GM23338 (cell line): ENCODE data around the gene CDH20. TPM values are rescaled to one million over a fixed set of nuclear protein-coding genes. Genes with fewer than 3 reads are reported as not detected.

Source experiments
- ATAC-seq: fragments of 200-7000 bp; cut with Tn5 transposase; 3 replicates; pipeline ENCODE4 v1.9.1; 2020
- DNase-seq: peaks from one replicate; pipeline ENCODE4 v3.0.0-alpha.2; 2015; ENCODE audit warnings: low spot score
- H2AFZ ChIP-seq: fragments of 200-600 bp; sonication (generic); 2 replicates; pipeline ENCODE4 v1.8.0; 2016; ENCODE audit warnings: antibody characterized with exemption, mild to moderate bottlenecking, moderate library complexity
- H3F3A ChIP-seq: fragments of 200-600 bp; sonication (generic); replicated peaks from 2 replicates; pipeline ENCODE4 v1.8.0; 2017; ENCODE audit warnings: antibody characterized with exemption, mixed run types, low read depth
- H3K27ac ChIP-seq: fragments of 200-600 bp; sonication (generic); 2 replicates; pipeline ENCODE4 v1.6.1; 2016; ENCODE audit warnings: low read depth
- H3K27me3 ChIP-seq: fragments of 200-600 bp; sonication (generic); 2 replicates; pipeline ENCODE4 v1.8.0; 2016; ENCODE audit warnings: mild to moderate bottlenecking, mixed run types, moderate library complexity; ENCODE audit not compliant: insufficient read depth
- H3K36me3 ChIP-seq: fragments of 200-600 bp; sonication (generic); 2 replicates; pipeline ENCODE4 v1.8.0; 2016; ENCODE audit warnings: mild to moderate bottlenecking; ENCODE audit not compliant: insufficient read depth
- H3K4me1 ChIP-seq: fragments of 200-600 bp; sonication (generic); 2 replicates; pipeline ENCODE4 v1.8.0; 2016; ENCODE audit warnings: mild to moderate bottlenecking, moderate library complexity; ENCODE audit not compliant: insufficient read depth
- H3K4me2 ChIP-seq: fragments of 200-600 bp; sonication (generic); 2 replicates; pipeline ENCODE4 v1.7.1; 2017; ENCODE audit warnings: mixed run types
- H3K4me3 ChIP-seq: fragments of 200-600 bp; sonication (generic); 2 replicates; pipeline ENCODE4 v1.6.1; 2016; ENCODE audit warnings: mixed run types
- H3K79me2 ChIP-seq: fragments of 200-600 bp; sonication (generic); replicated peaks from 2 replicates; pipeline ENCODE4 v1.8.0; 2017; ENCODE audit warnings: mild to moderate bottlenecking; ENCODE audit not compliant: insufficient read depth
- H3K9me2 ChIP-seq: fragments of 200-600 bp; sonication (generic); 2 replicates; pipeline ENCODE4 v1.8.0; 2017; ENCODE audit not compliant: insufficient read depth
- H4K20me1 ChIP-seq: fragments of 200-600 bp; sonication (generic); replicated peaks from 2 replicates; pipeline ENCODE4 v1.8.0; 2017; ENCODE audit warnings: mild to moderate bottlenecking; ENCODE audit not compliant: insufficient read depth
- H3K27ac Mint-ChIP-seq: 2 replicates; pipeline ENCODE4 v1.8.0; 2020; ENCODE audit warnings: inconsistent platforms, mild to moderate bottlenecking, moderate library complexity, mixed read lengths
- H3K27me3 Mint-ChIP-seq: 3 replicates; pipeline ENCODE4 v1.8.0; 2022; ENCODE audit warnings: low read depth, mild to moderate bottlenecking, moderate library complexity, mixed read lengths, inconsistent platforms; ENCODE audit not compliant: insufficient read depth, poor library complexity
- H3K36me3 Mint-ChIP-seq: 3 replicates; pipeline ENCODE4 v1.8.0; 2021; ENCODE audit warnings: low read depth, mild to moderate bottlenecking, inconsistent platforms, moderate library complexity, mixed read lengths
- H3K4me1 Mint-ChIP-seq: 3 replicates; pipeline ENCODE4 v1.8.0; 2020; ENCODE audit warnings: mild to moderate bottlenecking, inconsistent platforms, mixed read lengths
- H3K4me3 Mint-ChIP-seq: 3 replicates; pipeline ENCODE4 v1.8.0; 2021; ENCODE audit warnings: moderate library complexity, mild to moderate bottlenecking, inconsistent platforms, mixed read lengths
- H3K9me3 Mint-ChIP-seq: 3 replicates; pipeline ENCODE4 v1.8.0; 2020; ENCODE audit warnings: moderate library complexity, mild to moderate bottlenecking, inconsistent platforms, mixed read lengths
- CREB1 ChIP-seq: fragments of 250-450 bp; sonication (Bioruptor Pico); IDR thresholded peaks from 2 replicates; pipeline ENCODE4 v1.5.0; 2020; ENCODE audit warnings: low read depth, mild to moderate bottlenecking, moderate library complexity
- EZH2 ChIP-seq: fragments of 200-600 bp; sonication (generic); IDR thresholded peaks from one replicate; pipeline ENCODE4 v1.8.0; 2017; ENCODE audit warnings: antibody characterized with exemption, mild to moderate bottlenecking, low read depth; ENCODE audit not compliant: unreplicated experiment
- EZH2phosphoT487 ChIP-seq: fragments of 200-600 bp; sonication (generic); IDR thresholded peaks from one replicate; pipeline ENCODE4 v1.8.1; 2018; ENCODE audit warnings: antibody characterized with exemption; ENCODE audit not compliant: unreplicated experiment
- JUNB ChIP-seq: IDR thresholded peaks from one replicate; pipeline ENCODE4 v1.6.1; 2016; ENCODE audit warnings: antibody characterized with exemption; ENCODE audit not compliant: unreplicated experiment
- POLR2AphosphoS5 ChIP-seq: IDR thresholded peaks from 2 replicates; pipeline ENCODE4 v1.6.1; 2016; ENCODE audit warnings: antibody characterized with exemption, low read depth
- STAT1 ChIP-seq: IDR thresholded peaks from one replicate; pipeline ENCODE4 v1.6.1; 2016; ENCODE audit warnings: antibody characterized with exemption; ENCODE audit not compliant: unreplicated experiment
- ZNF114 ChIP-seq: fragments of 250-450 bp; sonication (Bioruptor Pico); IDR thresholded peaks from 2 replicates; pipeline ENCODE4 v1.5.0; 2020; ENCODE audit warnings: mild to moderate bottlenecking, moderate library complexity
- ZNF331 ChIP-seq: fragments of 250-450 bp; sonication (Bioruptor Pico); IDR thresholded peaks from 2 replicates; pipeline ENCODE4 v1.5.0; 2020; ENCODE audit warnings: low read depth, mild to moderate bottlenecking, moderate library complexity
- polyA plus RNA-seq: library from polyadenylated mRNA; unstranded; fragments of >200 nt; fragmentation: Nextera tagmentation; extraction: Ambion mirVana; gene quantifications from 2 replicates; pipeline ENCODE4 v1.2.1, GENCODE V29; 2016
- total RNA-seq: library from RNA; depleted of rRNA; stranded (reverse); fragments of >200 nt; shearing (Covaris generic); gene quantifications from 2 replicates; pipeline ENCODE4 v1.2.3, GENCODE V29; 2014
- TF ChIP-seq, protein P1 (sequence below): IDR thresholded peaks from 2 replicates; pipeline ENCODE4 v1.6.1; 2016; ENCODE audit warnings: antibody characterized with exemption
- TF ChIP-seq, protein P2 (sequence below): IDR thresholded peaks from one replicate; pipeline ENCODE4 v1.6.1; 2018; ENCODE audit warnings: antibody characterized with exemption; ENCODE audit not compliant: unreplicated experiment
- TF ChIP-seq, protein P3 (sequence below), 2 experiments: fragments of 200-600 bp in 1 of 2; sonication (generic) in 1 of 2; conservative IDR thresholded peaks; 2 replicates each; pipeline versions ENCODE4 v1.5.1 to v1.6.1; 2016 to 2017; ENCODE audit warnings: antibody characterized with exemption in 2 of 2, low read depth in 2 of 2, mild to moderate bottlenecking in 2 of 2, moderate library complexity in 1 of 2

CDH20 gene
- total and polyA plus RNA-seq, 2 experiments from 2014 or later: 1.0 TPM; not detected in 1

DNA sequence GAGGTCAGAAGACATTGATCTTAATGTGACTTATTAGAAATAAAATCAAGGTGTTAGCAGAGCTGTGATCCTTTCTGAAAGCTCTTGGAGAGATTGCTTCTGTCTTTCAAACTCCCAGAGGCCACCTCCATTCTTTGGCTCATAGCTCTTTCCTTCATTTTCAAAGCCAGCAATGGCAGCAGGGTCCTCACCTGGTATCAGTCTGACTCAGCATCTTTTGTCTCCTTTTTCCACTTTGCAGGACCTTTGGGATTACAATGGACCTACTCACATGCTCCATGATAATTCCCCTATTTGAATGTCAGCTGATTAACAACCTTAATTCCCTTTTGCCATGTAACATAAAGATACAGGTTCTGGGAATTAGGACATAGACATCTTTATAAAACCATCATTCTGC is 6.8 kb upstream of the CDH20 start (continued):
- TF ChIP-seq JUNB (no peak), POLR2AphosphoS5 (no peak), CREB1 (CRISPR knock-in tag) (no peak), STAT1 (no peak), EZH2 (no peak)
- TF ChIP-seq, protein P1, sequence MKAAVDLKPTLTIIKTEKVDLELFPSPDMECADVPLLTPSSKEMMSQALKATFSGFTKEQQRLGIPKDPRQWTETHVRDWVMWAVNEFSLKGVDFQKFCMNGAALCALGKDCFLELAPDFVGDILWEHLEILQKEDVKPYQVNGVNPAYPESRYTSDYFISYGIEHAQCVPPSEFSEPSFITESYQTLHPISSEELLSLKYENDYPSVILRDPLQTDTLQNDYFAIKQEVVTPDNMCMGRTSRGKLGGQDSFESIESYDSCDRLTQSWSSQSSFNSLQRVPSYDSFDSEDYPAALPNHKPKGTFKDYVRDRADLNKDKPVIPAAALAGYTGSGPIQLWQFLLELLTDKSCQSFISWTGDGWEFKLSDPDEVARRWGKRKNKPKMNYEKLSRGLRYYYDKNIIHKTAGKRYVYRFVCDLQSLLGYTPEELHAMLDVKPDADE: no peak
- TF ChIP-seq, protein P2, sequence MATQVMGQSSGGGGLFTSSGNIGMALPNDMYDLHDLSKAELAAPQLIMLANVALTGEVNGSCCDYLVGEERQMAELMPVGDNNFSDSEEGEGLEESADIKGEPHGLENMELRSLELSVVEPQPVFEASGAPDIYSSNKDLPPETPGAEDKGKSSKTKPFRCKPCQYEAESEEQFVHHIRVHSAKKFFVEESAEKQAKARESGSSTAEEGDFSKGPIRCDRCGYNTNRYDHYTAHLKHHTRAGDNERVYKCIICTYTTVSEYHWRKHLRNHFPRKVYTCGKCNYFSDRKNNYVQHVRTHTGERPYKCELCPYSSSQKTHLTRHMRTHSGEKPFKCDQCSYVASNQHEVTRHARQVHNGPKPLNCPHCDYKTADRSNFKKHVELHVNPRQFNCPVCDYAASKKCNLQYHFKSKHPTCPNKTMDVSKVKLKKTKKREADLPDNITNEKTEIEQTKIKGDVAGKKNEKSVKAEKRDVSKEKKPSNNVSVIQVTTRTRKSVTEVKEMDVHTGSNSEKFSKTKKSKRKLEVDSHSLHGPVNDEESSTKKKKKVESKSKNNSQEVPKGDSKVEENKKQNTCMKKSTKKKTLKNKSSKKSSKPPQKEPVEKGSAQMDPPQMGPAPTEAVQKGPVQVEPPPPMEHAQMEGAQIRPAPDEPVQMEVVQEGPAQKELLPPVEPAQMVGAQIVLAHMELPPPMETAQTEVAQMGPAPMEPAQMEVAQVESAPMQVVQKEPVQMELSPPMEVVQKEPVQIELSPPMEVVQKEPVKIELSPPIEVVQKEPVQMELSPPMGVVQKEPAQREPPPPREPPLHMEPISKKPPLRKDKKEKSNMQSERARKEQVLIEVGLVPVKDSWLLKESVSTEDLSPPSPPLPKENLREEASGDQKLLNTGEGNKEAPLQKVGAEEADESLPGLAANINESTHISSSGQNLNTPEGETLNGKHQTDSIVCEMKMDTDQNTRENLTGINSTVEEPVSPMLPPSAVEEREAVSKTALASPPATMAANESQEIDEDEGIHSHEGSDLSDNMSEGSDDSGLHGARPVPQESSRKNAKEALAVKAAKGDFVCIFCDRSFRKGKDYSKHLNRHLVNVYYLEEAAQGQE: no peak

DNA sequence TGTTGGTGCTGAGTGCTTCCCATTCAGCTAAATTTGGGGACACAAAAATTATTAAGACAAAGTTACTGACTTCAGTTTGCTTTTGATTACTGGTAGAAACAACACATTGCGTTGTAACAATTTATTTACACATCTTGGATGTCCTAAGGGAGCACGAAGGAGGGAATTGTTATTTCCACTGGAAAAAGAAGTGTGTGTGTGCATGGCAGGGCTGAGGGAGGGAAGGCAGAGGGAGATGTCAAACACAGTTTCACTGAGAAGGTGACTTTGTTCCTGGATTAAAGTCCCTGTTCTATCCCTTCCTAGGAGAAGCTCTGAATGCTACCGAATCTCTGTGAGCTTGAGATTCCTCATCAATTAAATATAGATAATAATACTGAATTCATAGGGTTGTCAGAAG is 3.8 kb upstream of the CDH20 start:
- H4K20me1 ChIP-seq: no peaks in the 10 kb centered on the region; the same call in 1 of the 2 replicates
- TF ChIP-seq ZNF331 (CRISPR knock-in tag) (no peak), JUNB (no peak), EZH2phosphoT487 (no peak), EZH2 (no peak), ZNF114 (CRISPR knock-in tag) (no peak), STAT1 (no peak)
- TF ChIP-seq, protein P2: no peak
- TF ChIP-seq, protein P3, sequence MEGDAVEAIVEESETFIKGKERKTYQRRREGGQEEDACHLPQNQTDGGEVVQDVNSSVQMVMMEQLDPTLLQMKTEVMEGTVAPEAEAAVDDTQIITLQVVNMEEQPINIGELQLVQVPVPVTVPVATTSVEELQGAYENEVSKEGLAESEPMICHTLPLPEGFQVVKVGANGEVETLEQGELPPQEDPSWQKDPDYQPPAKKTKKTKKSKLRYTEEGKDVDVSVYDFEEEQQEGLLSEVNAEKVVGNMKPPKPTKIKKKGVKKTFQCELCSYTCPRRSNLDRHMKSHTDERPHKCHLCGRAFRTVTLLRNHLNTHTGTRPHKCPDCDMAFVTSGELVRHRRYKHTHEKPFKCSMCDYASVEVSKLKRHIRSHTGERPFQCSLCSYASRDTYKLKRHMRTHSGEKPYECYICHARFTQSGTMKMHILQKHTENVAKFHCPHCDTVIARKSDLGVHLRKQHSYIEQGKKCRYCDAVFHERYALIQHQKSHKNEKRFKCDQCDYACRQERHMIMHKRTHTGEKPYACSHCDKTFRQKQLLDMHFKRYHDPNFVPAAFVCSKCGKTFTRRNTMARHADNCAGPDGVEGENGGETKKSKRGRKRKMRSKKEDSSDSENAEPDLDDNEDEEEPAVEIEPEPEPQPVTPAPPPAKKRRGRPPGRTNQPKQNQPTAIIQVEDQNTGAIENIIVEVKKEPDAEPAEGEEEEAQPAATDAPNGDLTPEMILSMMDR (conservative IDR thresholded peaks at IDR 0.05; ENCODE audit: low read depth in 2 of 2): no peak
- TF ChIP-seq, protein P1: no peak

More for the DNA sequence above, 3.8 kb upstream of the CDH20 start:
- Mint-ChIP-seq H3K27ac (no peak overlapping the region), H3K36me3 (no peaks in the 10 kb centered on the region), H3K4me1 (peaks cover 8% of the 10 kb centered on the region), H3K9me3 (no peaks in the 10 kb centered on the region), H3K4me3 (no peak overlapping the region), H3K27me3 (peaks cover 7% of the 10 kb centered on the region)
- Histone ChIP-seq H3F3A (no peaks in the 10 kb centered on the region), H3K79me2 (no peaks in the 10 kb centered on the region), H3K36me3 (no peaks in the 10 kb centered on the region), H3K27me3 (peaks cover 21% of the 10 kb centered on the region), H2AFZ (no peak overlapping the region), H3K9me2 (no peaks in the 10 kb centered on the region), H3K4me2 (no peak overlapping the region), H3K27ac (no peak overlapping the region), H3K4me1 (peaks cover 6% of the 10 kb centered on the region; the same call in 1 of the 2 replicates), H3K4me3 (no peak overlapping the region)
- ATAC-seq: no peak
- no peak for DNase-seq
